ENCODE results near the gene GGCT.
A peak's percentile ranks its signal among the peaks of the same experiment; 100 is the strongest.
"Not testable (repeated sequence)": the region's sequence is repeated elsewhere in the genome, so short reads cannot be mapped to it uniquely, and the experiment has no call there.

The GGCT gene

DNA sequence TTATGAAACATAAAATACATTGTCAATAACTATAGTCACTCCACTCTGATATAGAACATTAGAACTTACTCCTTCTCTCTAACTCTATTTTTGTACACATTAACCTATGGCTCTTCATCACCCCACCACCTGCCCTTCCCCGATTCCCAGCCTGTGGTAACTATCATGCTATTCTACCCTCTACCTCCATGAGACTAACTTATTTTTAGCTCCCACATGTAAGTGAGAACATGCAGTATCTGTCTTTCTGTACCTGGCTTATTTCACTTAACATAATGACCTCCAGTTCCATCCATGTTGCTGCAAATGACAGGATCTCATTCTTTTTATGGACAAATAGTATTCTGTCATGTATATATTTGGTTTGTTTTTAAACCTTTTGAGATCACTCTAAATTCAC, 17.3 kb downstream of the GGCT start:
- ATAC-seq: no peak
- TF ChIP-seq OSR1 (CRISPR knock-in tag; IDR thresholded peaks at IDR 0.05) (no peak), GLIS3 (CRISPR knock-in tag; IDR thresholded peaks at IDR 0.05) (no peak), ZFP30 (CRISPR knock-in tag; IDR thresholded peaks at IDR 0.05) (no peak), ZC3H10 (CRISPR knock-in tag; IDR thresholded peaks at IDR 0.05) (no peak), TCF4 (CRISPR knock-in tag; IDR thresholded peaks at IDR 0.05; ENCODE audit: borderline replicate concordance) (no peak), ZNF70 (CRISPR knock-in tag; IDR thresholded peaks at IDR 0.05) (no peak)

DNA sequence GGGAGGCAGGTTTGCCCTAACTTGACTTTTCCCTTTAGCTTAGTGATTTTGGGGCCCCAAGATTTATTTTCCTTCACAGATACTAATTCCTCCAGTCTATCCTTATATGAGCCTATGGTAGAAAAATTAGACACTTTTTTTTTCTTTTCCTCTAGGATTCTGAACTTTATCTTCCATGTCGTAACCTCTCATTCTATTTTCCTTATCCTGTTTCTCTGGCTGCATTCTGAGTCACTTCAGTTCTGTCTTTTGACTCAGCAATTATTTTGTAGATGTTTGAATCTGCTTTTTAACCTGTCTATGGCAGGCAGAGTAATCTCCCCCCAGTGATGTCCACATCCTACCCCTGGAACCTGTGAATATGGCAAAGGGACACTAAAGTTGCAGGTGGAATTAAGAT, 19.0 kb downstream of the GGCT start:
- ATAC-seq: no peak

DNA sequence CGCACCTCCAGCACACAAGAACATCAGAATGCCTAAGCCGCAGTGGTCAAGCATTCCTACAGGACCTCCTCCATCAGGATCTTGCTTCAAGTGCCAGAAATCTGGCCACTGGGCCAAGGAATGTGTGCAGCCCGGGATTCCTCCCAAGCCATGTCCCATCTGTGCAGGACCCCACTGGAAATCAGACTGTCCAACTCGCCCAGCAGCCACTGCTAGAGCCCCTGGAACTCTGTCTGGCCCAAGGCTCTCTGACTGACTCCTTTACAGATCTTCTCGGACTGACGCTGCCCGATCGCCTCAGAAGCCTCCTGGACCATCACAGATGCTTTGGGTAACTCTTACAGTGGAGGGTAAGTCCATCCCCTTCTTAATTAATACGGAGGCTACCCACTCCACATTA, 23.2 kb downstream of the GGCT start:
- not testable (repeated sequence) for ATAC-seq

More for the DNA sequence above, 19.0 kb downstream of the GGCT start:
- TF ChIP-seq TCF4 (CRISPR knock-in tag; IDR thresholded peaks at IDR 0.05; ENCODE audit: borderline replicate concordance): no peak
- TF ChIP-seq ISL1 (CRISPR knock-in tag; IDR thresholded peaks at IDR 0.05): no peak
- TF ChIP-seq ZNF70 (CRISPR knock-in tag; IDR thresholded peaks at IDR 0.05): no peak
- no peak for TF ChIP-seq TOX (CRISPR knock-in tag; IDR thresholded peaks at IDR 0.05; ENCODE audit: borderline replicate concordance)
- no peak for TF ChIP-seq ESRRG (CRISPR knock-in tag; IDR thresholded peaks at IDR 0.05)
- TF ChIP-seq SNAI2 (CRISPR knock-in tag; IDR thresholded peaks at IDR 0.05): no peak
- TF ChIP-seq ZC3H10 (CRISPR knock-in tag; IDR thresholded peaks at IDR 0.05): no peak
- no peak for TF ChIP-seq OSR1 (CRISPR knock-in tag; IDR thresholded peaks at IDR 0.05)
- TF ChIP-seq BACH2 (CRISPR knock-in tag; IDR thresholded peaks at IDR 0.05; ENCODE audit: borderline replicate concordance): no peak
- no peak for TF ChIP-seq ARNTL (CRISPR knock-in tag; IDR thresholded peaks at IDR 0.05; ENCODE audit: borderline replicate concordance, low read depth)
- TF ChIP-seq, protein P1, sequence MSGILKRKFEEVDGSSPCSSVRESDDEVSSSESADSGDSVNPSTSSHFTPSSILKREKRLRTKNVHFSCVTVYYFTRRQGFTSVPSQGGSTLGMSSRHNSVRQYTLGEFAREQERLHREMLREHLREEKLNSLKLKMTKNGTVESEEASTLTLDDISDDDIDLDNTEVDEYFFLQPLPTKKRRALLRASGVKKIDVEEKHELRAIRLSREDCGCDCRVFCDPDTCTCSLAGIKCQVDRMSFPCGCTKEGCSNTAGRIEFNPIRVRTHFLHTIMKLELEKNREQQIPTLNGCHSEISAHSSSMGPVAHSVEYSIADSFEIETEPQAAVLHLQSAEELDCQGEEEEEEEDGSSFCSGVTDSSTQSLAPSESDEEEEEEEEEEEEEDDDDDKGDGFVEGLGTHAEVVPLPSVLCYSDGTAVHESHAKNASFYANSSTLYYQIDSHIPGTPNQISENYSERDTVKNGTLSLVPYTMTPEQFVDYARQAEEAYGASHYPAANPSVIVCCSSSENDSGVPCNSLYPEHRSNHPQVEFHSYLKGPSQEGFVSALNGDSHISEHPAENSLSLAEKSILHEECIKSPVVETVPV (CRISPR knock-in tag; IDR thresholded peaks at IDR 0.05): no peak
- TF ChIP-seq, protein P2, sequence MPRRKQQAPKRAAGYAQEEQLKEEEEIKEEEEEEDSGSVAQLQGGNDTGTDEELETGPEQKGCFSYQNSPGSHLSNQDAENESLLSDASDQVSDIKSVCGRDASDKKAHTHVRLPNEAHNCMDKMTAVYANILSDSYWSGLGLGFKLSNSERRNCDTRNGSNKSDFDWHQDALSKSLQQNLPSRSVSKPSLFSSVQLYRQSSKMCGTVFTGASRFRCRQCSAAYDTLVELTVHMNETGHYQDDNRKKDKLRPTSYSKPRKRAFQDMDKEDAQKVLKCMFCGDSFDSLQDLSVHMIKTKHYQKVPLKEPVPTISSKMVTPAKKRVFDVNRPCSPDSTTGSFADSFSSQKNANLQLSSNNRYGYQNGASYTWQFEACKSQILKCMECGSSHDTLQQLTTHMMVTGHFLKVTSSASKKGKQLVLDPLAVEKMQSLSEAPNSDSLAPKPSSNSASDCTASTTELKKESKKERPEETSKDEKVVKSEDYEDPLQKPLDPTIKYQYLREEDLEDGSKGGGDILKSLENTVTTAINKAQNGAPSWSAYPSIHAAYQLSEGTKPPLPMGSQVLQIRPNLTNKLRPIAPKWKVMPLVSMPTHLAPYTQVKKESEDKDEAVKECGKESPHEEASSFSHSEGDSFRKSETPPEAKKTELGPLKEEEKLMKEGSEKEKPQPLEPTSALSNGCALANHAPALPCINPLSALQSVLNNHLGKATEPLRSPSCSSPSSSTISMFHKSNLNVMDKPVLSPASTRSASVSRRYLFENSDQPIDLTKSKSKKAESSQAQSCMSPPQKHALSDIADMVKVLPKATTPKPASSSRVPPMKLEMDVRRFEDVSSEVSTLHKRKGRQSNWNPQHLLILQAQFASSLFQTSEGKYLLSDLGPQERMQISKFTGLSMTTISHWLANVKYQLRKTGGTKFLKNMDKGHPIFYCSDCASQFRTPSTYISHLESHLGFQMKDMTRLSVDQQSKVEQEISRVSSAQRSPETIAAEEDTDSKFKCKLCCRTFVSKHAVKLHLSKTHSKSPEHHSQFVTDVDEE (CRISPR knock-in tag; IDR thresholded peaks at IDR 0.05): no peak
- TF ChIP-seq ZNF565 (CRISPR knock-in tag; conservative IDR thresholded peaks at IDR 0.05; ENCODE audit: low read depth): no peak

DNA sequence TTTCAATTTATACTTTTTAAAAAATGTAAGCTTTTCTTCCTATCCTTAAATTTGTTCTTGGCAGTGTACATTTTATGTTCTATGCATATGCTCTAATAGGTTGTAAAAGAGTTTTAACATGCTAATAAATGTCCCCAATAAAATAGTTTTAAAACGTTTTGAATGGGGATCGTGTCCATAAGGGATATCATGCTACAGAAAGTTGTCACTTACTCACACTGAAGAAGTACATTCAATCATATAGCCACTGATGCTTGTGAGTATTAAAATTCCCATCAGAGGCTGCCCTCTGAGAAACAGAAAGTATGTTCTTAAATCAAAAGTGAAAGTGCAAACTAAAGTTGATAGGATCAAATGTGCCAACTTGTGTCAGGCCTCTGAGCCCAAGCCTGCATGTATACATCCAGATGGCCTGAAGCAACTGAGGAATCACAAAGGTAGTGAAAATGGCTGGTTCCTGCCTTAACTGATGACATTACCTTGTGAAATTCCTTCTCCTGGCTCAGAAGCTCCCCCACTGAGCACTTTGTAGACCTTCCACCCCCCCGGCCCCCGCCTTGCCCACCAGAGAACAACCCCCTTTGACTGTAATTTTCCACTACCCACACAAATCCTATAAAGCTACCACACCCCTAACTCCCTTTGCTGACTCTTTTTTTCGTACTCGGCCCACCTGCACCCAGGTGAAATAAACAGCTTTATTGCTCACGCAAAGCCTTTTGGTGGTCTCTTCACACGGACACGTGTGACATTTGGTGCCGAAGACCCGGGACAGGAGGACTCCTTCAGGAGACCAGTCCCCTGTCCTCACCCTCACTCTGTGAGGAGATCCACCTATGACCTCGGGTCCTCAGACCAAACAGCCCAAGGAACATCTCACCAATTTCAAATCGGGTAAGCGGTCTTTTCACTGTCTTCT, 25.2 kb downstream of the GGCT start:
- ATAC-seq: peak; percentile 24

DNA sequence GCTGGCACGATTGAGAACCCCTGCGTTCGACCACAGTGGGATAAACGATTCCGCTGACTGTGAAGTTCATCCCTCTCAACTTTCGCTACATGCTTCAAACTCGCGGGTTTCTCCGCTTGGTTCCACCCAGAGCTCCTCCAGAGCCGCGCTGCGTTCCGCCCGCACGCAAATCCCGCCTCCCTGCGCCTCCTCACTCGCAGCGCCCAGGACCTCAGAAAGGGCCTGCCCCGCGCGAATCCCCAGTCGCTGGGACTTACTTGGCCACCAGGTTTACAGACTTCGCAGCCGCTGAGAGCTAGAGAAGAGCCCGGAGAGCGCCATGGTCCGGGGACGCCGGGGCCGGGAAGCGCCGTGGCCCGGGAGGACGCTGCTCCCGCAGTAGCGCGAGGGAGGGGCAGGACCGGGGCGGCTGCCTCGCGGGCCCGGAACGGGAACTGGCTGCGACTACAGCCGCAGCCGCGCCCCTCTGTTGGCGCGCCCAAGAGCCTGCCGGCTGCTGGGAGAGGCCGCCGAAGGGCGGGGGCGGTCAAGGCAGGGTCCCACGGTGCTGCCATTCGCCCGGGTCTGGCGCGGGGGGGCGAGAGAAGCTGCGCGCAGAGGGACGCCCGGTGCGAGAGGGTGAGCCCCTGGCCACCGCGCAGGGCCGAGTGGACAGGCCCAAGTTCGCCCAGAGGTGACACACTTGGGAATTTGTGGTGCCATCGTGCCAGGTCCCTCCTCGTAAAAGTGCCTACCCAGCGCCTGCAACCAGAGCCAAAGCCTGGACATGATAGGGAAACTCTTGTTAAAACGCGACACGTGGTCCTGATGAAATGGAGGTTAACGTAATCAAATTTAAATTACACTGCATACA, 26.1 kb downstream of the GGCT start, which contains the start of gene NOD1:
Gene NOD1 (minus strand): TSS at position 436 of the 853 bp plus-strand sequence. CDS start 21,863 bp downstream, outside the sequence.
- ATAC-seq: peak; percentile 97

More for the DNA sequence above, 25.2 kb downstream of the GGCT start:
- TF ChIP-seq ZFP3 (CRISPR knock-in tag; IDR thresholded peaks at IDR 0.05): no peak
- no peak for TF ChIP-seq ZNF70 (CRISPR knock-in tag; IDR thresholded peaks at IDR 0.05)
- TF ChIP-seq ISL1 (CRISPR knock-in tag; IDR thresholded peaks at IDR 0.05): no peak
- no peak for TF ChIP-seq SNAI2 (CRISPR knock-in tag; IDR thresholded peaks at IDR 0.05)
- no peak for TF ChIP-seq ZFP30 (CRISPR knock-in tag; IDR thresholded peaks at IDR 0.05)
- no peak for TF ChIP-seq BACH2 (CRISPR knock-in tag; IDR thresholded peaks at IDR 0.05; ENCODE audit: borderline replicate concordance)

More for the DNA sequence above, 26.1 kb downstream of the GGCT start, which contains the start of gene NOD1:
- TF ChIP-seq ZNF565 (CRISPR knock-in tag; conservative IDR thresholded peaks at IDR 0.05; ENCODE audit: low read depth) (0 out of 2 replicates have a peak, but pooled peaks have one; percentile 20), ZFP3 (CRISPR knock-in tag; IDR thresholded peaks at IDR 0.05) (peak; percentile 65; the same call in 1 of the 2 replicates), GLIS3 (CRISPR knock-in tag; IDR thresholded peaks at IDR 0.05) (peak; percentile 23; the same call in 1 of the 2 replicates), ZNF8 (CRISPR knock-in tag; IDR thresholded peaks at IDR 0.05) (no peak)
- TF ChIP-seq, protein P2 (CRISPR knock-in tag; IDR thresholded peaks at IDR 0.05): peak; percentile 63

Data from SK-N-SH treated with all-trans-retinoic acid at 6 μM for 48 hours (cell line).